Brain microvascular endothelial cell (primary cell): ENCODE data around the gene RBMS1.

ENCODE experiments used
- DNase-seq: peaks from one replicate; pipeline ENCODE4 v3.0.0-alpha.2; 2020
- H3K27ac ChIP-seq: fragments of 250-450 bp; sonication (Bioruptor Pico); 2 replicates; pipeline ENCODE4 v1.5.1; 2020; ENCODE audit warnings: mild to moderate bottlenecking, moderate library complexity
- H3K27me3 ChIP-seq: fragments of 250-450 bp; sonication (Bioruptor Pico); replicated peaks from 2 replicates; pipeline ENCODE4 v1.5.1; 2020; ENCODE audit warnings: mild to moderate bottlenecking
- H3K36me3 ChIP-seq: fragments of 250-450 bp; sonication (Bioruptor Pico); replicated peaks from 2 replicates; pipeline ENCODE4 v1.5.1; 2020; ENCODE audit warnings: mild to moderate bottlenecking
- H3K4me3 ChIP-seq: 2 replicates; pipeline ENCODE4 v1.5.1; 2011; ENCODE audit warnings: low read depth, mild to moderate bottlenecking, control low read depth, low read length, moderate library complexity
- CTCF ChIP-seq: IDR thresholded peaks from 2 replicates; pipeline ENCODE4 v1.5.1; 2011; ENCODE audit warnings: low read depth, mild to moderate bottlenecking, moderate library complexity, low read length, control low read depth, inconsistent platforms; ENCODE audit errors: missing control alignments
- in situ Hi-C: cut with HindIII; loops from 2 replicates; pipeline ENCODE4 v1.10.0; 2017; ENCODE audit warnings: low sequenced_read_pairs, low pct_ligation_motif_present

The RBMS1 gene

GRCh38 chr2:160261732-160262131 lies 231.9 kb downstream of the RBMS1 start:
- in situ Hi-C loops: no loop called here
- Histone ChIP-seq H3K36me3 (no peaks in the 10 kb centered on the region), H3K27me3 (no peaks in the 10 kb centered on the region), H3K4me3 (no peak overlapping the region), H3K27ac (no peak overlapping the region)
- DNase-seq: no peak
- TF ChIP-seq CTCF: no peak

GRCh38 chr2:160258492-160258805 lies 235.2 kb downstream of the RBMS1 start:
- TF ChIP-seq CTCF: no peak
- in situ Hi-C loops: no loop called here
- Histone ChIP-seq H3K27ac (no peak overlapping the region), H3K36me3 (no peaks in the 10 kb centered on the region), H3K27me3 (no peaks in the 10 kb centered on the region), H3K4me3 (no peak overlapping the region)
- DNase-seq: no peak

- in situ Hi-C loops: no loop called here
- Histone ChIP-seq H3K27ac (no peak overlapping the region), H3K27me3 (no peaks in the 10 kb centered on the region), H3K4me3 (no peak overlapping the region), H3K36me3 (no peaks in the 10 kb centered on the region)
- no peak for TF ChIP-seq CTCF
- DNase-seq: no peak
Measured at GRCh38 chr2:160257743-160258491, 235.7 kb downstream of the RBMS1 start.

GRCh38 chr2:160257041-160257742 lies 236.4 kb downstream of the RBMS1 start:
- in situ Hi-C loops: no loop called here
- no peak for TF ChIP-seq CTCF
- H3K36me3 ChIP-seq: no peaks in the 10 kb centered on the region
- H3K4me3 ChIP-seq: no peak overlapping the region
- H3K27me3 ChIP-seq: no peaks in the 10 kb centered on the region
- DNase-seq: no peak
- no peak overlapping the region for H3K27ac ChIP-seq

GRCh38 chr2:160256507-160256906 lies 237.1 kb downstream of the RBMS1 start:
- Histone ChIP-seq H3K4me3 (no peak overlapping the region), H3K27ac (no peak overlapping the region), H3K27me3 (no peaks in the 10 kb centered on the region), H3K36me3 (no peaks in the 10 kb centered on the region)
- no peak for TF ChIP-seq CTCF
- in situ Hi-C loops: no loop called here
- DNase-seq: no peak
